SHP77 treated with DMSO at 0.1 percent for 48 hours (cell line): ENCODE data around the gene AMOTL2.

Experiments used
- DNase-seq: peaks from one replicate; lab custom pipeline; 2025; lab: John Stamatoyannopoulos, UW

The AMOTL2 gene

DNA sequence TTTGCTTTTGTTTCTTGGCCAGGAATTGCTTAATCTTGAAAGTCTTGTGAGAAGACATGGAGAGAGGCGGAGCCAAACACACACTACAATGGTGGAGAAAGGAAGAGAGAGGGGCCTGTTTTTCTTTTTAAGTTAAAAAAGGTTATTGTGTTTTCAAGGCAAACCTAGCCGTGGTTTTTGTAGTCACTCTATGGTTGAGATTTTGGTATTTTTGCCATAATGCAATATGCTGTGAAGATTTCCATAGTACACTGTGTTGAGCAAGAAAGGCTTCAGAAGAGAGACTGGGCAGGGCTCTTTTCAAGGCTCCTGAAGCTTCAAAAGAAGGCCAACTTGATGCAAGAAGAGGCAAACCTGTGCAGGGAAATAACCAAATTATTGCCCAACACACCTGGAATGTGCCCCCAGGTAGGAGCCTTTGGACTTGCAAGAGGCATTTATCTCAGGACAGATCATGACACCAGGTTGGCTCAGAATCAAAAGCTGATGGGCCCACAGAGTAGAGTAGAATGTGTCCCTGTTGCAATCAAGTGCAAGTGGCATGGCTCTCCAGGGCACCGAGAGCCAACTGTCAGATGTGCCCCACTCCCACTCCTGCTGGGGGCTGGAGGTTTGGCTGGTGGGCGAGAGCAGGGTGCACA, 22.1 kb downstream of the AMOTL2 start:
- no peak for DNase-seq

DNA sequence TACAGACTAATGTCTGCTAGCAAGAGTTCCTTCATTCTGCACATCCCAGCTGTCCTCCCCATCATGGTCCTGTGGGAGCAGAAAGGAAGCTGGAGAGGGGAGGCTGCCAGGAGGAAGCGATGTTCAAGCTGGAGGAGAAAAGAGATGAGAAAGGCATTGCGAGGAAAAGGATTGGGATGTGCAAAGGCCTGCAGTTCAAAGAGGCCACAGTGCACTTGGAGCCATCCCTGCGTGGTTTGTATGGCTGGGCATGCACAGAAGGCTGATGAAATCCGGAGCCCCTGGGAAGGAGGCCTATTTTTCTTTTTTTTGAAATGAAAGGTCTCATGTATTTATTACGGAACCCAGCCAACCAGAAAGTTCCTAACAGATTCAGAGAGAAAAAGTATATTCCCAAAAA, 22.8 kb downstream of the AMOTL2 start:
- DNase-seq: no peak

DNA sequence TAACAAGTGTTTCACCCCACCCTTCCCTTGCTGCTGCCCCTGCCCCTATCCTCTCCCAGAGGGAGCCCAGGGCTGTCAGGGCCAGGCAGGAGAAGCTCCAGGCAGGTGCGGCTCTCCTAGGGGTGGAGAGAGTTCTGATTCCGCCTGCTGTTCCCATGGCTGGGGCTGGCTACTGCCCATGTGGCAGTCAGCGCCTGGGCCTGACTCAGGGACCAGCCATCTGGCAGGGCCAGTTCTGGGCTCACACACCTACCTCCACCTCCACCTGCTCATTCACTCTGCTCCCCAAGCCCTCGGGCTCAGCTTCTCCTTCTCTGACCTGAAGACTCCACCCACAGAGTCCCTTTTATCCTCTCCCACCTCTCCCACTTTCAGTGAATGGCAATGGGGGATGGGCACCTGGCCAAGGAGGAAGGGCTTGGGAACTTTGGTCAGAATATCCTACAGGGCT, 23.4 kb downstream of the AMOTL2 start:
- DNase-seq: no peak

DNA sequence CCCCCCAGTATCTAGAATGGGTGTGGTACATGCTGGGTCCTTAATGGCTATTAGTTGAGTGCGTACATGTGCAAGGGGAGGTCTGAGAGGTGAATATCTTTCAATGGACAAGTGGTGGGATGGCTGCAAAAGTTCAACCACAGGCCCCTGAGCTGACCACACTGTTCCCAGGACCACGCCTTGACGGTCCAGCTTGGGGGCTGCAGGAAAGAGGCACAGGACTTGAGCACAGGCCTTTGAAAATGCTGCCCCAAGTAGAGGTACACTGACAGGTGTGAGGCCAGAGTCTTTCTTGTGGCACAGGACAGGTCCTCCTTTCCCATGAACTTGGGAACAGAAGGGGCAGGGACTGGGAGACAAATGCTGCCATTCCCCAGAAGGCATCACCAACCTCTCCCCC, 24.0 kb downstream of the AMOTL2 start:
- no peak for DNase-seq

DNA sequence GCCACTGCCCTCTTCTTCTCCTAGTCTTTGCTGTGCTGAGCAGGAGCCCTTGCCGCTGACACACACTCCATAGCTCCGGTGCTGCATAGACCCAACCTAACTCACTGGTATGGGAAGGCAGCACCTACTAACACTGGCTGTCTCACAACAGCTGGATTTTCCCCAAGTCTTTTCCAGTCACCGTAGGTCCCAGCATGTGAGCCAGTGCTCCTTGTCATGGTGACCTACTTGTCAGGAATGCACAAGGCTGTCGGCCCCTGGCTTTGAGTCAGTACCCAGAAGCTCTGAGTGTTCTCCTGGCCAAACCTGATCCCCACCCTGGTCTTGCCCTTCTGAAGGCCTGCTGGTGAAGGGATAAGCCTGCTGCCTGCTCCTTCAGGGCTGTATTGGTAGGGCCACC, 25.7 kb downstream of the AMOTL2 start:
- DNase-seq: no peak

GRCh38 chr3:134347551-134347950, 26.7 kb downstream of the AMOTL2 start:
- DNase-seq: no peak

- no peak for DNase-seq
Measured at GRCh38 chr3:134346744-134347143, 27.5 kb downstream of the AMOTL2 start.

GRCh38 chr3:134345202-134345601, 29.0 kb downstream of the AMOTL2 start:
- DNase-seq: no peak

DNA sequence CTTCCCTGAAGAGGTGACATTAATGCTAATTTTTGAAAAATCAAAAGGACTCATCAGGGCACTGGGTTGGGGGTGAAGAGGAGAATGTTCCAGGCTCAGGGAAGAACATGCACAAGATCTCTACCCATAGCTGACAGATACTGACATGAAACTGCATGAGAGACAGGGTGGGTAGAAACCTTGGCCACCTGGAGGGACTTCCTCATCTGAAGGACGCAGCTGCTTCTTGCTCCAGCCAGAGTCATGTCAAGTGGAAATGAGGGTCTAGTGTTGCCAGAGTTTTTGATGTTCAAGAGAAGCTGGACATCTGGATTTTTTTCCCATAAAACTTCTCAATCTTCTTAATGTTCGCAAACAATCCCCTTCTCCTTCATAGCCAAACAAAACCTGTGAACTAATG, 29.7 kb downstream of the AMOTL2 start:
- no peak for DNase-seq

DNA sequence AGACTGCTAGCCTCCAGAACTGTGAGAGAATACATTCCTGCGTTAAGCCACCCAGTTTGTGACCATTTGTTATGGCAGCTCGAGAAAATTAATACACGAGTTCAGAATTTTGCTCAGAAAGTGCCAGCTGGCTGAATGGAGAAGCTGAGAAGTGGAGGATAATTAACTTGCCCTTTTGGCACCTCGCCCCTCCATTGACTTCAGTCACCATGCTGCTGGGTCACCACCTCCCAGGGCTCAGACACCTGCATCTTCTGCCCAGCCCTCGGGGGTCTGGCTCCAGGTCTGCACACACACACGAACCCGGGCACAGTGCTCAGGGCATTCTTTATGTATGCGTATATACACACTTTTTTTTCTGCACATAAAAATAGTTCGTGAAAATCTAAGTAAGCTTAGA, 32.0 kb downstream of the AMOTL2 start:
- DNase-seq: no peak

GRCh38 chr3:134341389-134341788, 32.9 kb downstream of the AMOTL2 start:
- no peak for DNase-seq

DNA sequence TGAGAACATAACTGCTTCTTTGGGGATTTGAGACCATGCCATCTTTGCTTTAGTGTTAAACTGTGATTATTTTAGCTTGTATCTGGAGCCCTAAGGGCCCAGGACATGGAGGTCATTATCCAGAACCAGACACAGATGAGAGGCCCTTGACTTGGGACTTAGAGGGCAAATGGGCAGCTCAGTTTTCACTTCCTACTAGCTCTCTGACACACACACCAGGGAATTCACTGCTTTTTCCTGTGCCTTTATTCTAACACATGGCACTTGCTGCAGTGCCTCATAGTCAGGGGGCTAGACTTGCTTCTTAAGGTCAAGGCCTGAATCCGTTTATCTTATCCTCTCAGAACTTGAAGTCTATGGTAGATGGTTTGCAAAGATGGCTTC, 33.3 kb downstream of the AMOTL2 start:
- no peak for DNase-seq

GRCh38 chr3:134340362-134340981, 33.8 kb downstream of the AMOTL2 start:
- no peak for DNase-seq

GRCh38 chr3:134339913-134340312, 34.3 kb downstream of the AMOTL2 start:
- no peak for DNase-seq

DNA sequence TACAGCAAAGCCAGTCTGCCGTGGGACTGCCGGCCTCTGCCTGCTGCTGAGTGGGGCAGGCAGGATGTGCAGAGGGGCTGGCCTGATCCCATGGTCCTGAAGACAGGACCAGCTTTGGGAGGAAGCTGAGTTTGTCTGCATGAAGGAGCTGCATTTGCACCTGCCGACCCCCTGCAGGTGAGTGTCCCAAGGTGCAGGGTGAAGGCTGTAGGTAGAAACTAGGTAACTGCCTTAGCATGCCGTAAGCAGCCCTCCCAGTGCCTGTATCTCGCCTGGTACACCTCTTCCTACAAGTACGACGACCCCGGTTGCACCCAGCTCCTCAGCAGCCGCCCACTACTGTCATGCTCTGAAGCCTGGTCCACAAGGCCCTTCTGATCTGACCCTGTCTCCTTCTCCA, 34.9 kb downstream of the AMOTL2 start:
- DNase-seq: no peak

- DNase-seq: no peak
Measured at GRCh38 chr3:134338516-134339261, 35.6 kb downstream of the AMOTL2 start.

- DNase-seq: no peak
Measured at GRCh38 chr3:134338201-134338512, 36.1 kb downstream of the AMOTL2 start.

GRCh38 chr3:134337511-134338200, 36.6 kb downstream of the AMOTL2 start:
- no peak for DNase-seq

GRCh38 chr3:134337071-134337482, 37.2 kb downstream of the AMOTL2 start:
- no peak for DNase-seq

GRCh38 chr3:134336587-134336986, 37.7 kb downstream of the AMOTL2 start:
- no peak for DNase-seq

GRCh38 chr3:134334901-134335280, 39.4 kb downstream of the AMOTL2 start:
- DNase-seq: no peak

GRCh38 chr3:134334231-134334900, 39.9 kb downstream of the AMOTL2 start:
- DNase-seq: no peak
